OCI-LY3 (cell line): ENCODE measurements around the gene MICA.
"Not testable (repeated sequence)": the region's sequence is repeated elsewhere in the genome, so short reads cannot be mapped to it uniquely, and the experiment has no call there.

Experiments used
- H2AFZ ChIP-seq: fragments of 200-600, 300-600 bp; shearing (Covaris generic); 2 replicates; pipeline ENCODE4 v1.6.0; 2014; ENCODE audit warnings: antibody characterized with exemption, low read depth, low read length
- H3K27ac ChIP-seq: fragments of 200-600, 300-600 bp; sonication (generic); 2 replicates; pipeline ENCODE4 v1.5.1; 2014; ENCODE audit warnings: mild to moderate bottlenecking, low read length, moderate library complexity, mixed read lengths
- H3K27me3 ChIP-seq: fragments of 200-600, 300-600 bp; sonication (generic); 2 replicates; pipeline ENCODE4 v1.6.1; 2014; ENCODE audit warnings: low read depth, low read length, mixed read lengths
- H3K36me3 ChIP-seq: fragments of 200-600, 300-600 bp; sonication (generic); replicated peaks from 2 replicates; pipeline ENCODE3; 2014; ENCODE audit warnings: low read depth, low read length, mixed read lengths
- H3K4me1 ChIP-seq: fragments of 300-600, 200-600 bp; sonication (generic); 2 replicates; pipeline ENCODE4 v1.6.1; 2014; ENCODE audit warnings: low read length, mixed read lengths
- H3K4me2 ChIP-seq: fragments of 200-600, 300-600 bp; sonication (generic); 2 replicates; pipeline ENCODE4 v1.6.1; 2014; ENCODE audit warnings: low read length, mixed read lengths
- H3K4me3 ChIP-seq: fragments of 300-600, 200-600 bp; sonication (generic); 2 replicates; pipeline ENCODE4 v1.5.1; 2014; ENCODE audit warnings: antibody characterized with exemption, mild to moderate bottlenecking, low read length, moderate library complexity
- H3K79me2 ChIP-seq: fragments of 300-600, 200-600 bp; shearing (Covaris generic); 2 replicates; pipeline ENCODE4 v1.6.1; 2014; ENCODE audit warnings: mild to moderate bottlenecking, low read length, mixed read lengths
- H3K9ac ChIP-seq: fragments of 300-600, 200-600 bp; shearing (Covaris generic); 2 replicates; pipeline ENCODE4 v1.6.0; 2014; ENCODE audit warnings: mild to moderate bottlenecking, low read length, moderate library complexity
- H3K9me3 ChIP-seq: fragments of 200-600, 300-600 bp; shearing (Covaris generic); 2 replicates; pipeline ENCODE4 v1.6.1; 2014; ENCODE audit warnings: low read length, mixed read lengths; ENCODE audit not compliant: insufficient read depth
- H4K20me1 ChIP-seq: fragments of 200-600, 300-600 bp; sonication (generic); 2 replicates; pipeline ENCODE4 v1.6.1; 2016; ENCODE audit warnings: low read length, mixed read lengths; ENCODE audit not compliant: insufficient read depth
- EZH2phosphoT487 ChIP-seq: fragments of 200-600 bp; shearing (Covaris generic); IDR thresholded peaks from 2 replicates; pipeline ENCODE4 v1.6.1; 2018; ENCODE audit warnings: antibody characterized with exemption, mixed run types, low read depth
- TF ChIP-seq, protein P1 (sequence below): fragments of 200-600, 300-600 bp; sonication (generic); IDR thresholded peaks from 2 replicates; pipeline ENCODE4 v1.5.1; 2014; ENCODE audit warnings: antibody characterized with exemption, low read length, low read depth

MICA gene

DNA sequence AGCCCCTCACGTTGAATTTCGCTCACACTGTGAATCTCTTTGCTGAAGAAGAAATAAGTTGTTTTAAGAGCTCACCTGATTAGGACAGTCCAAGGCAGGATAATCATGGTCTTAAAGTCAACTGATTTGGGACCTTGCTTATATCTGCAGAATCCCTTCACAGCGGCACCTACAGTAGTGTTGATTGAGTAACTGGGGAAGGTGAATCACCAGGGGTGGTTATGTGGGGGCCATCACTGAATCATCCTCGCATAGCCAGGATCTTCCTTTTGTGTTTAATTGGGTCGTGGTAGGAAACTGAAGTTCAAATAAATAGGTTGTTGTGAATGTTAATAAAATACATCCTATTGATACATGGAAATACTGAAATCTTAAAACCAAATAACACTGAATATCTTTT is 20.2 kb upstream of the MICA start:
- Histone ChIP-seq H4K20me1 (no peaks in the 10 kb centered on the region), H3K79me2 (no peaks in the 10 kb centered on the region), H3K27me3 (no peaks in the 10 kb centered on the region), H3K4me3 (no peak overlapping the region), H3K9ac (no peak overlapping the region), H3K36me3 (no peaks in the 10 kb centered on the region), H3K27ac (no peak overlapping the region), H3K4me1 (no peaks in the 10 kb centered on the region), H3K4me2 (no peak overlapping the region), H2AFZ (no peak overlapping the region), H3K9me3 (no peaks in the 10 kb centered on the region)
- no peak for TF ChIP-seq EZH2phosphoT487
- TF ChIP-seq, protein P1, sequence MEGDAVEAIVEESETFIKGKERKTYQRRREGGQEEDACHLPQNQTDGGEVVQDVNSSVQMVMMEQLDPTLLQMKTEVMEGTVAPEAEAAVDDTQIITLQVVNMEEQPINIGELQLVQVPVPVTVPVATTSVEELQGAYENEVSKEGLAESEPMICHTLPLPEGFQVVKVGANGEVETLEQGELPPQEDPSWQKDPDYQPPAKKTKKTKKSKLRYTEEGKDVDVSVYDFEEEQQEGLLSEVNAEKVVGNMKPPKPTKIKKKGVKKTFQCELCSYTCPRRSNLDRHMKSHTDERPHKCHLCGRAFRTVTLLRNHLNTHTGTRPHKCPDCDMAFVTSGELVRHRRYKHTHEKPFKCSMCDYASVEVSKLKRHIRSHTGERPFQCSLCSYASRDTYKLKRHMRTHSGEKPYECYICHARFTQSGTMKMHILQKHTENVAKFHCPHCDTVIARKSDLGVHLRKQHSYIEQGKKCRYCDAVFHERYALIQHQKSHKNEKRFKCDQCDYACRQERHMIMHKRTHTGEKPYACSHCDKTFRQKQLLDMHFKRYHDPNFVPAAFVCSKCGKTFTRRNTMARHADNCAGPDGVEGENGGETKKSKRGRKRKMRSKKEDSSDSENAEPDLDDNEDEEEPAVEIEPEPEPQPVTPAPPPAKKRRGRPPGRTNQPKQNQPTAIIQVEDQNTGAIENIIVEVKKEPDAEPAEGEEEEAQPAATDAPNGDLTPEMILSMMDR, result no peak

DNA sequence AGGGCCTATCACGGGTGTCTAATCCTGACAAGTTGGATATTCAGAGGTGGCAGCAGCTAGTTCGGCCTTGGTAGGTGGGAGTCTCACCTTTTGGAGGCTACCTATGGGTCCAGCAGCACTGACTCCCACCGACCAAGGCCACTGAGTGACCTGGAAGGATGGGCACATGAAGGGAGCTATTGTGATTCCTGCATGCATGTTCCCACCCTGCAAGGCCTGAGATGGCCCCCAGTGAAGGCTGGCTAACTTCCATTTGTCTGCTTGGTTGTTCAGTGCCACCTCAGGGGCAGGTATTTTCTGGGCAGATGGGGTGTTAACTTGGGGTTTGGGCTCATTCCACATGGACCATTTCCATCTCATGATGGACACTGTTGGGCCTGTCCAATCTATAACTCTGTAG is 18.4 kb upstream of the MICA start:
- H3K9me3 ChIP-seq, result no peaks in the 10 kb centered on the region
- no peaks in the 10 kb centered on the region for H3K27me3 ChIP-seq
- H3K27ac ChIP-seq, result no peak overlapping the region
- H3K9ac ChIP-seq, result no peak overlapping the region
- H3K4me2 ChIP-seq, result no peak overlapping the region
- no peaks in the 10 kb centered on the region for H3K4me1 ChIP-seq
- no peak for TF ChIP-seq EZH2phosphoT487
- TF ChIP-seq, protein P1, result no peak
- no peaks in the 10 kb centered on the region for H4K20me1 ChIP-seq
- H3K79me2 ChIP-seq, result no peaks in the 10 kb centered on the region
- no peak overlapping the region for H2AFZ ChIP-seq
- no peaks in the 10 kb centered on the region for H3K36me3 ChIP-seq
- no peak overlapping the region for H3K4me3 ChIP-seq

DNA sequence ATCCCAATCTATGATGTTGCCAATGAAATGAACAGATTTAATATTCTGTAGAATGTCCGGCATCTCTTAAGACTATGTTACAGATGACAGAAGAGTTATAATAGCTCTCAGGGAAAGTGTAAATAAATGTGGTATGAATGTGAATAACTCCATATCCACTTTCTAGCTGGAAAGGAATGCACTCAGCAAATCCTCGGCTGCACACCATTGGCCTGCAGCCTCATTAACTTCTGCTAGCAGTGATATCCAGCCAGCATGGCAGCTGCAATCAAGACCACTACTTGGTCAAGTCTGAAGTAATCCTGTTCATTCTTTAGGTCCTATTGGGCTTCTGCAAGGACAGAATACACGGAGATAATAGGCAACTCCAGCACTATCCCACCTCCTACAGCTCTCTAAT is 17.3 kb upstream of the MICA start:
- no peak overlapping the region for H3K27ac ChIP-seq
- H4K20me1 ChIP-seq, result no peaks in the 10 kb centered on the region
- no peak overlapping the region for H3K9ac ChIP-seq
- no peaks in the 10 kb centered on the region for H3K9me3 ChIP-seq
- TF ChIP-seq EZH2phosphoT487, result no peak
- TF ChIP-seq, protein P1, result no peak
- no peaks in the 10 kb centered on the region for H3K79me2 ChIP-seq
- no peak overlapping the region for H3K4me3 ChIP-seq
- H3K27me3 ChIP-seq, result no peaks in the 10 kb centered on the region
- H2AFZ ChIP-seq, result no peak overlapping the region
- H3K36me3 ChIP-seq, result no peaks in the 10 kb centered on the region
- no peaks in the 10 kb centered on the region for H3K4me1 ChIP-seq
- H3K4me2 ChIP-seq, result no peak overlapping the region

DNA sequence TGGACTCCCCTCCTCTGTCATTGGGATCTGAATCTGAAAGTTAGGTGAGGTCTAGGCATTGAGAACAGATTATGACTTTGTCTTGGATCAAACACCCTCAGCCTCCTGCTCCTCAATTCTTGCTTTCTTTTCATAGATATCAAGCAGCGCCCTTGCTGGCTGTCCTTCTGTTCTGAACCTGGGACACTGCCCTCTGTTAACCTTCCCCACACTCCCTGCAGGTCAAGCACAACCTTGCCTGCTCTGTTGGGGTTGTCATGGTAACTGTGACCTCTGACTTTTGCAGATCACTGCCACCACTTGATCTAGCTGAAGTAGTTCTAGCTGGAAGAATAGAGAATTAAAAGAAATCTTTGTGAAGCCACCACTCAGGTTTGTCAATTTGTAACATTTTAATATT is 16.4 kb upstream of the MICA start:
- H3K27ac ChIP-seq, result no peak overlapping the region
- no peaks in the 10 kb centered on the region for H3K79me2 ChIP-seq
- no peak for TF ChIP-seq EZH2phosphoT487
- TF ChIP-seq, protein P1, result no peak
- H3K9me3 ChIP-seq, result no peaks in the 10 kb centered on the region
- H3K27me3 ChIP-seq, result no peaks in the 10 kb centered on the region
- no peak overlapping the region for H3K4me2 ChIP-seq
- no peaks in the 10 kb centered on the region for H4K20me1 ChIP-seq
- no peaks in the 10 kb centered on the region for H3K4me1 ChIP-seq
- no peak overlapping the region for H2AFZ ChIP-seq
- no peak overlapping the region for H3K4me3 ChIP-seq
- no peak overlapping the region for H3K9ac ChIP-seq
- no peaks in the 10 kb centered on the region for H3K36me3 ChIP-seq

DNA sequence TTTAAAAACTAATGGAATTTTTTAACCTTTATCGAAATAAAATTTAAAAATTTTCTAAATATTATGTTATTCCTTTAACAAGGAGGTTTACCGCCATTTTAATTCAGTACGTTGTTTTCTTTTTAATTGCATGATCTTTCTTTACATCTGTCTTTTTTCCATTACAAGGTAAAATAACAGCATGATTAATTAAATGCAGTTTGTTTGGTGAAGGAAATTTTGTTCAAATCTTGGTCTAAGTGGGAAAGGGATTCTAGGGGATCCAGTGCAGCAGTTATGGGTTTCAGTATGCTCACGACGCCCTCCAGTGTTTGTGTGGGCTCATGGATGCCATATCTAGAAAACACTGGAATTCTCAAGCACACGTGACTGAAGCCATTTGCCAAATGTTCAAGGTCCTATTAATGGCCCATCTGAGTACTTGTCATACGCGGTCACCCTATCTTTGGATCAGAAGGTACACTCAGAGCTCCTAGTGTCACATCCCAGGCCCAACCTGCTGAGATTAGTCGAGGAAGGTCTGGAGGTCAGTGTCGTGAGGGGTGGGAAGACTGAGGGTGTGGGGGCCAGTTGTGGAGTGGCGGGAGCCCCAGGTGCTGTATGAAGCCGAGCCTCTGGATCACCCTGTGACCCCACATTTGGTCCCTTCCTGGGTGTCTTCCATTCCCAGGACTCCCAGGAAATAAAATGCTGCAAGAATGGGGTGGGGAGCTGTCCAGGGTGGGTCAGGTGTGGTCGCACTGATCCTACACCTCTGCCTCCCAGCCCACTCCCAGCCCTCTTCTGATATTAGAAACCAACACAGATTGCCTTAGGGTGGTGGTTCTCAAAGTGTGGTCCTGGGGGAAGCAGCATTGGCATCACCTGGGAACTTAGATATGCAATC is 14.2 kb upstream of the MICA start:
- not testable (repeated sequence) for H3K79me2 ChIP-seq, H3K4me1 ChIP-seq, H3K36me3 ChIP-seq, H3K4me2 ChIP-seq, H3K27ac ChIP-seq, H3K27me3 ChIP-seq, H4K20me1 ChIP-seq, H3K9me3 ChIP-seq, H3K9ac ChIP-seq, H2AFZ ChIP-seq, H3K4me3 ChIP-seq

DNA sequence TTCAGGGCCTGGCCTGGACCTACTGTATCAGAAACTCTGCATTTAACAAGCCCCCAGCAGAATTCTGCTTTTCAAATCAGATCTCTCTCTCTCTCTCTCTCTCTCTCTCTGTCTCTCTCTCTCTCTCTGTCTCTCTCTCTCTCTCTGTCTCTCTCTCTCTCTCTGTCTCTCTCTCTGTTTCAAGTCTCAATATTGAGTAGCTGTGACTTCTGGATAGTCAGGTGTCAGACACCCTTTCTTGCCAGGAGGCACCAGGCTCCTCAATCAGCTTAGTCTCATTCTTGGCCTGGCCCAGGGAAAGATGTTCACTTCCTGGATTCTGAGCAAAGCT is 13.6 kb upstream of the MICA start:
- H3K36me3 ChIP-seq, H2AFZ ChIP-seq, H3K4me1 ChIP-seq, H3K9me3 ChIP-seq, H3K9ac ChIP-seq, H3K27me3 ChIP-seq, H3K79me2 ChIP-seq, H4K20me1 ChIP-seq, H3K27ac ChIP-seq, H3K4me3 ChIP-seq, H3K4me2 ChIP-seq: not testable (repeated sequence)
